Measurements from ENCODE around the gene RRAD.

DNA sequence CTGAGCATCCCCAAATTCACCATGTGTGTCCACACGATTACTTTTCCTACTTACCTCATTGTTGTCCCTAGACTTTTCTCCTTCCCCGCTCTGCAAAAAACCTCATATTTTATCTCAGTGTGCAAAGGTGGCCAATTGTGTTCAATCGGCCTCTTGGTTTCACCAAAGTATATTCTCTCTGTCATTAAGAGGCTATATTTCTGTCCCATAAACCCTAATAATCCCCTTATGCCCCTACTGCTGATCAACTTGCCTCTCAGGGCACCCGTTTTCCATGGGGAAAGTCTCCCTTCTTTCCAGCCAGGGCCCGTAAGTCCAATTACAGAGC lies 21.6 kb upstream of the RRAD start:
- TF ChIP-seq POLR2A (IDR thresholded peaks at IDR 0.05; ENCODE audit: low read length) = no peak
- no peak for TF ChIP-seq GATA1 (IDR thresholded peaks at IDR 0.05; ENCODE audit: low read depth, low read length)

Data from erythroblast (primary cell).